HEK293 (cell line): Measurements from ENCODE around the gene IL1RN.

Experiments
- CTCF ChIA-PET: fragments of 350-600 bp; formaldehyde crosslinking; extraction: SDS; loops from one replicate; lab custom pipeline; 2021; ENCODE audit warnings: antibody characterized with exemption; lab: Yijun Ruan, JAX
- POLR2A ChIA-PET: fragments of 300-600 bp; formaldehyde crosslinking; extraction: SDS; loops from one replicate; lab custom pipeline; 2020; ENCODE audit warnings: antibody characterized with exemption, inconsistent platforms; lab: Yijun Ruan, JAX
- H3K27ac ChIP-seq: fragments of 200-500 bp; sonication (Bioruptor generic); 2 replicates; pipeline ENCODE4 v1.5.1; 2014; ENCODE audit warnings: low read depth, low read length, control low read depth, inconsistent platforms; ENCODE audit errors: extremely low read depth
- H3K36me3 ChIP-seq, 2 experiments: fragments of 200-500 bp in 1 of 2; sonication (Bioruptor generic) in 1 of 2; 1 replicate in 1 of 2; 2 replicates in 1 of 2; pipeline ENCODE4 v1.5.1; 2014 to 2017; ENCODE audit warnings: inconsistent platforms in 2 of 2, low read length in 2 of 2; ENCODE audit not compliant: control insufficient read depth in 2 of 2, insufficient read depth in 1 of 2
- H3K4me1 ChIP-seq: fragments of 200-500 bp; sonication (Bioruptor generic); 2 replicates; pipeline ENCODE4 v1.5.1; 2014; ENCODE audit warnings: mild to moderate bottlenecking, low read length, inconsistent platforms; ENCODE audit not compliant: control insufficient read depth, insufficient read depth
- H3K4me3 ChIP-seq: 2 replicates; pipeline ENCODE4 v1.5.1; 2011; ENCODE audit warnings: low read depth, mild to moderate bottlenecking, control low read depth, low read length, moderate library complexity
- H3K9me3 ChIP-seq: fragments of 200-500 bp; sonication (Bioruptor generic); 2 replicates; pipeline ENCODE4 v1.5.1; 2014; ENCODE audit warnings: low read depth, low read length, inconsistent platforms; ENCODE audit not compliant: control insufficient read depth, insufficient read depth
- REPIN1 ChIP-seq: fragments of 450-650 bp; formaldehyde crosslinking; IDR thresholded peaks from 2 replicates; pipeline ENCODE4 v1.5.1; 2017; ENCODE audit warnings: missing biosample characterization, missing genetic modification characterization, low read depth
- TRIM28 ChIP-seq: IDR thresholded peaks from 2 replicates; pipeline ENCODE4 v1.6.1; 2011; ENCODE audit warnings: low read length, control low read depth, borderline replicate concordance
- ZFHX2 ChIP-seq: fragments of 450-650 bp; formaldehyde crosslinking; conservative IDR thresholded peaks from 2 replicates; pipeline ENCODE4 v1.5.1; 2016; ENCODE audit warnings: missing biosample characterization, missing genetic modification characterization
- ZNF155 ChIP-seq: fragments of 450-650 bp; formaldehyde crosslinking; IDR thresholded peaks from 2 replicates; pipeline ENCODE4 v1.5.1; 2016; ENCODE audit warnings: missing biosample characterization, missing genetic modification characterization
- ZNF16 ChIP-seq: fragments of 450-650 bp; formaldehyde crosslinking; IDR thresholded peaks from 2 replicates; pipeline ENCODE4 v1.5.1; 2016; ENCODE audit warnings: low read depth, missing biosample characterization, missing genetic modification characterization
- ZNF175 ChIP-seq: fragments of 450-650 bp; formaldehyde crosslinking; IDR thresholded peaks from 2 replicates; pipeline ENCODE4 v1.5.1; 2016; ENCODE audit warnings: missing biosample characterization, missing genetic modification characterization
- ZNF324 ChIP-seq: fragments of 450-650 bp; formaldehyde crosslinking; IDR thresholded peaks from 2 replicates; pipeline ENCODE4 v1.5.1; 2016; ENCODE audit warnings: missing biosample characterization, missing genetic modification characterization
- ZNF354C ChIP-seq: fragments of 450-650 bp; formaldehyde crosslinking; IDR thresholded peaks from 2 replicates; pipeline ENCODE4 v1.5.1; 2016; ENCODE audit warnings: missing biosample characterization, missing genetic modification characterization, low read depth, borderline replicate concordance
- ZNF366 ChIP-seq: fragments of 450-650 bp; formaldehyde crosslinking; conservative IDR thresholded peaks from 2 replicates; pipeline ENCODE4 v1.5.1; 2016; ENCODE audit warnings: missing biosample characterization, missing genetic modification characterization
- ZNF510 ChIP-seq: fragments of 450-650 bp; formaldehyde crosslinking; IDR thresholded peaks from 2 replicates; pipeline ENCODE4 v1.5.1; 2018; ENCODE audit warnings: mild to moderate bottlenecking, missing genetic modification characterization, missing biosample characterization; ENCODE audit not compliant: insufficient replicate concordance
- ZNF514 ChIP-seq: fragments of 450-650 bp; formaldehyde crosslinking; IDR thresholded peaks from 2 replicates; pipeline ENCODE4 v1.5.1; 2016; ENCODE audit warnings: missing biosample characterization, missing genetic modification characterization
- ZNF560 ChIP-seq: fragments of 450-650 bp; formaldehyde crosslinking; IDR thresholded peaks from 2 replicates; pipeline ENCODE4 v1.5.1; 2017; ENCODE audit warnings: missing biosample characterization, missing genetic modification characterization, borderline replicate concordance
- ZNF585B ChIP-seq: fragments of 450-650 bp; formaldehyde crosslinking; IDR thresholded peaks from 2 replicates; pipeline ENCODE4 v1.5.1; 2016; ENCODE audit warnings: missing biosample characterization, missing genetic modification characterization
- ZNF600 ChIP-seq: fragments of 450-650 bp; formaldehyde crosslinking; IDR thresholded peaks from 2 replicates; pipeline ENCODE4 v1.5.1; 2016; ENCODE audit warnings: missing biosample characterization, missing genetic modification characterization
- ZNF747 ChIP-seq: fragments of 450-650 bp; formaldehyde crosslinking; IDR thresholded peaks from 2 replicates; pipeline ENCODE4 v1.5.1; 2016; ENCODE audit warnings: missing biosample characterization, missing genetic modification characterization
- ZNF830 ChIP-seq: fragments of 450-650 bp; IDR thresholded peaks from 2 replicates; pipeline ENCODE4 v1.5.0; 2018; ENCODE audit warnings: missing biosample characterization, missing genetic modification characterization, low read depth, mild to moderate bottlenecking, moderate library complexity
- TF ChIP-seq, protein P1 (sequence below): fragments of 450-650 bp; formaldehyde crosslinking; IDR thresholded peaks from 2 replicates; pipeline ENCODE4 v1.5.1; 2016; ENCODE audit warnings: missing biosample characterization, missing genetic modification characterization
- TF ChIP-seq, protein P2 (sequence below): fragments of 450-650 bp; formaldehyde crosslinking; IDR thresholded peaks from 2 replicates; pipeline ENCODE4 v1.5.1; 2016; ENCODE audit warnings: missing biosample characterization, missing genetic modification characterization
- TF ChIP-seq, protein P3 (sequence below): IDR thresholded peaks from 2 replicates; pipeline ENCODE4 v1.6.1; 2011; ENCODE audit warnings: mild to moderate bottlenecking, low read depth, low read length, borderline replicate concordance
- TF ChIP-seq, protein P4 (sequence below): fragments of 450-650 bp; formaldehyde crosslinking; IDR thresholded peaks from 2 replicates; pipeline ENCODE4 v1.5.1; 2016; ENCODE audit warnings: missing biosample characterization, missing genetic modification characterization
- TF ChIP-seq, protein P5 (sequence below): fragments of 450-650 bp; formaldehyde crosslinking; IDR thresholded peaks from 2 replicates; pipeline ENCODE4 v1.5.1; 2016; ENCODE audit warnings: missing biosample characterization, missing genetic modification characterization, borderline replicate concordance
- TF ChIP-seq, protein P6 (sequence below): sonication (generic); formaldehyde crosslinking; IDR thresholded peaks from 2 replicates; pipeline ENCODE4 v1.8.1; 2022; ENCODE audit warnings: mild to moderate bottlenecking, moderate library complexity, missing genetic modification reagents

IL1RN gene

DNA sequence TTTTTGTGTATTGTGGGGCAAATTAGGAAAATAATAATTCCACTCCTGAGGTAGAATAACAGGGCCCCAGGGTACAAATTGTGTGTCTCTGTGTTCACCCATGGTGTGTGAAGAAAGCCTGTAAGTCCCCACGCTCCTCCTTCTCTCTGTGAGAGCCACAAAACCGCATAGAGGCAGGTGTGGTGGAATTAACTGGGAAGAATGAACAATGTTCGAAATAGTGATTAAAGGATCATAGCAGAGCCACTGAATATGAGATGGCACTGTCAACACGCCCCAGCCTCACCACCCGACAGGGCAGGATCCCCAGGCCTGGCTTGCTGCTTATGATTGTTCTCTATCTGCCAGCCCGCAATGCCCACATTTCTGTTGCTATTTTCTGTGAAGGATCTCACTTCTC lies 14.1 kb downstream of the IL1RN start (continued):
- TF ChIP-seq, protein P1, sequence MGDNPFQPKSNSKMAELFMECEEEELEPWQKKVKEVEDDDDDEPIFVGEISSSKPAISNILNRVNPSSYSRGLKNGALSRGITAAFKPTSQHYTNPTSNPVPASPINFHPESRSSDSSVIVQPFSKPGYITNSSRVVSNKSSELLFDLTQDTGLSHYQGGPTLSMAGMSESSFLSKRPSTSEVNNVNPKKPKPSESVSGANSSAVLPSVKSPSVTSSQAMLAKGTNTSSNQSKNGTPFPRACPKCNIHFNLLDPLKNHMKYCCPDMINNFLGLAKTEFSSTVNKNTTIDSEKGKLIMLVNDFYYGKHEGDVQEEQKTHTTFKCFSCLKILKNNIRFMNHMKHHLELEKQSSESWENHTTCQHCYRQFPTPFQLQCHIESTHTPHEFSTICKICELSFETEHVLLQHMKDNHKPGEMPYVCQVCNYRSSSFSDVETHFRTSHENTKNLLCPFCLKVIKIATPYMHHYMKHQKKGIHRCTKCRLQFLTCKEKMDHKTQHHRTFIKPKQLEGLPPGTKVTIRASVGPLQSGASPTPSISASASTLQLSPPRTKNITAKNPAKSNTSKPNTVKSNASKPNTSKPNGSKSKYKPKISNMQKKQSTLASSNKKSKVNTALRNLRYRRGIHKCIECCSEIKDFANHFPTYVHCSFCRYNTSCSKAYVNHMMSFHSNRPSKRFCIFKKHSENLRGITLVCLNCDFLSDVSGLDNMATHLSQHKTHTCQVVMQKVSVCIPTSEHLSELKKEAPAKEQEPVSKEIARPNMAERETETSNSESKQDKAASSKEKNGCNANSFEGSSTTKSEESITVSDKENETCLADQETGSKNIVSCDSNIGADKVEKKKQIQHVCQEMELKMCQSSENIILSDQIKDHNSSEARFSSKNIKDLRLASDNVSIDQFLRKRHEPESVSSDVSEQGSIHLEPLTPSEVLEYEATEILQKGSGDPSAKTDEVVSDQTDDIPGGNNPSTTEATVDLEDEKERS, result no peak
- TF ChIP-seq ZNF600 (tag by site-specific recombination), result no peak
- TF ChIP-seq ZNF324 (tag by site-specific recombination), result no peak
- no peak for TF ChIP-seq ZNF354C (tag by site-specific recombination)
- TF ChIP-seq, protein P2, sequence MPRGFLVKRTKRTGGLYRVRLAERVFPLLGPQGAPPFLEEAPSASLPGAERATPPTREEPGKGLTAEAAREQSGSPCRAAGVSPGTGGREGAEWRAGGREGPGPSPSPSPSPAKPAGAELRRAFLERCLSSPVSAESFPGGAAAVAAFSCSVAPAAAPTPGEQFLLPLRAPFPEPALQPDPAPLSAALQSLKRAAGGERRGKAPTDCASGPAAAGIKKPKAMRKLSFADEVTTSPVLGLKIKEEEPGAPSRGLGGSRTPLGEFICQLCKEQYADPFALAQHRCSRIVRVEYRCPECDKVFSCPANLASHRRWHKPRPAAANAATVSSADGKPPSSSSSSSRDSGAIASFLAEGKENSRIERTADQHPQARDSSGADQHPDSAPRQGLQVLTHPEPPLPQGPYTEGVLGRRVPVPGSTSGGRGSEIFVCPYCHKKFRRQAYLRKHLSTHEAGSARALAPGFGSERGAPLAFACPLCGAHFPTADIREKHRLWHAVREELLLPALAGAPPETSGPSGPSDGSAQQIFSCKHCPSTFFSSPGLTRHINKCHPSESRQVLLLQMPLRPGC, result no peak
- no peak for TF ChIP-seq ZNF585B
- no peak for TF ChIP-seq REPIN1 (tag by site-specific recombination)
- no peak for TF ChIP-seq TRIM28
- no peak for TF ChIP-seq ZNF155 (tag by site-specific recombination)
- TF ChIP-seq, all 188 proteins: peak for 0

DNA sequence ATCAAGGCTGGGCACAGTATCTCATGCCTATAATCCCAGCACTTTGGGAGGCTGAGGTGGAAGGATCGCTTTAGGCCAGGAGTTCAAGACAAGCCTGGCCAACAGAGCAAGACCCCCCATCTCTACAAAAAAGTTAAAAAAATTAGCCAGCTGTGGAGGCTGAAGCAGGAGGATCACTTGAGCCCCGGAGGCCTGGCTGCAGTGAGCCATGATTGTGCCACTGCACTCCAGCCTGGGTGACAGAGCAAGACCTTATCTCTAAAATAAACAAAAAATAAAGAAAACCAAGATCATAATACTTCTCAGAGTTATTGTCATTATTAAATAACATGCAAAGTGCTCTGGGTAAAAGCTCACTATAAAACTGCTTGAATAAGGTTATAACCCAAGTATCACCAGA lies 14.9 kb downstream of the IL1RN start:
- ChIA-PET CTCF (interaction anchor here (1.0 to 9.6 kb wide), 4 partner anchors 23 to 248 kb away, joined by 4 to 177 read pairs (median 6); no protein-coding TSS in a partner anchor), POLR2A (no interaction called here)
- Histone ChIP-seq H3K36me3 (no peaks in the 10 kb centered on the region), H3K4me1 (no peaks in the 10 kb centered on the region), H3K9me3 (no peaks in the 10 kb centered on the region), H3K4me3 (no peak overlapping the region), H3K27ac (no peak overlapping the region)
- TF ChIP-seq ZNF175 (tag by site-specific recombination), result no peak
- TF ChIP-seq ZNF16 (tag by site-specific recombination), result no peak
- no peak for TF ChIP-seq ZFHX2
- TF ChIP-seq ZNF510, result no peak
- TF ChIP-seq, protein P3, sequence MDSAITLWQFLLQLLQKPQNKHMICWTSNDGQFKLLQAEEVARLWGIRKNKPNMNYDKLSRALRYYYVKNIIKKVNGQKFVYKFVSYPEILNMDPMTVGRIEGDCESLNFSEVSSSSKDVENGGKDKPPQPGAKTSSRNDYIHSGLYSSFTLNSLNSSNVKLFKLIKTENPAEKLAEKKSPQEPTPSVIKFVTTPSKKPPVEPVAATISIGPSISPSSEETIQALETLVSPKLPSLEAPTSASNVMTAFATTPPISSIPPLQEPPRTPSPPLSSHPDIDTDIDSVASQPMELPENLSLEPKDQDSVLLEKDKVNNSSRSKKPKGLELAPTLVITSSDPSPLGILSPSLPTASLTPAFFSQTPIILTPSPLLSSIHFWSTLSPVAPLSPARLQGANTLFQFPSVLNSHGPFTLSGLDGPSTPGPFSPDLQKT, result no peak
- TF ChIP-seq, protein P4, sequence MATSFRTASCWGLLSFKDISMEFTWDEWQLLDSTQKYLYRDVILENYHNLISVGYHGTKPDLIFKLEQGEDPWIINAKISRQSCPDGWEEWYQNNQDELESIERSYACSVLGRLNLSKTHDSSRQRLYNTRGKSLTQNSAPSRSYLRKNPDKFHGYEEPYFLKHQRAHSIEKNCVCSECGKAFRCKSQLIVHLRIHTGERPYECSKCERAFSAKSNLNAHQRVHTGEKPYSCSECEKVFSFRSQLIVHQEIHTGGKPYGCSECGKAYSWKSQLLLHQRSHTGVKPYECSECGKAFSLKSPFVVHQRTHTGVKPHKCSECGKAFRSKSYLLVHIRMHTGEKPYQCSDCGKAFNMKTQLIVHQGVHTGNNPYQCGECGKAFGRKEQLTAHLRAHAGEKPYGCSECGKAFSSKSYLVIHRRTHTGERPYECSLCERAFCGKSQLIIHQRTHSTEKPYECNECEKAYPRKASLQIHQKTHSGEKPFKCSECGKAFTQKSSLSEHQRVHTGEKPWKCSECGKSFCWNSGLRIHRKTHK, result no peak
- TF ChIP-seq ZNF830 (tag by site-specific recombination), result no peak
- no peak for TF ChIP-seq ZNF366 (tag by site-specific recombination)
- TF ChIP-seq, protein P5, sequence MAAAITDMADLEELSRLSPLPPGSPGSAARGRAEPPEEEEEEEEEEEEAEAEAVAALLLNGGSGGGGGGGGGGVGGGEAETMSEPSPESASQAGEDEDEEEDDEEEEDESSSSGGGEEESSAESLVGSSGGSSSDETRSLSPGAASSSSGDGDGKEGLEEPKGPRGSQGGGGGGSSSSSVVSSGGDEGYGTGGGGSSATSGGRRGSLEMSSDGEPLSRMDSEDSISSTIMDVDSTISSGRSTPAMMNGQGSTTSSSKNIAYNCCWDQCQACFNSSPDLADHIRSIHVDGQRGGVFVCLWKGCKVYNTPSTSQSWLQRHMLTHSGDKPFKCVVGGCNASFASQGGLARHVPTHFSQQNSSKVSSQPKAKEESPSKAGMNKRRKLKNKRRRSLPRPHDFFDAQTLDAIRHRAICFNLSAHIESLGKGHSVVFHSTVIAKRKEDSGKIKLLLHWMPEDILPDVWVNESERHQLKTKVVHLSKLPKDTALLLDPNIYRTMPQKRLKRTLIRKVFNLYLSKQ (tag by site-specific recombination), result no peak
- no peak for TF ChIP-seq ZNF324 (tag by site-specific recombination)
- TF ChIP-seq ZNF514 (tag by site-specific recombination), result no peak
- no peak for TF ChIP-seq ZNF747 (tag by site-specific recombination)
- TF ChIP-seq, protein P6, sequence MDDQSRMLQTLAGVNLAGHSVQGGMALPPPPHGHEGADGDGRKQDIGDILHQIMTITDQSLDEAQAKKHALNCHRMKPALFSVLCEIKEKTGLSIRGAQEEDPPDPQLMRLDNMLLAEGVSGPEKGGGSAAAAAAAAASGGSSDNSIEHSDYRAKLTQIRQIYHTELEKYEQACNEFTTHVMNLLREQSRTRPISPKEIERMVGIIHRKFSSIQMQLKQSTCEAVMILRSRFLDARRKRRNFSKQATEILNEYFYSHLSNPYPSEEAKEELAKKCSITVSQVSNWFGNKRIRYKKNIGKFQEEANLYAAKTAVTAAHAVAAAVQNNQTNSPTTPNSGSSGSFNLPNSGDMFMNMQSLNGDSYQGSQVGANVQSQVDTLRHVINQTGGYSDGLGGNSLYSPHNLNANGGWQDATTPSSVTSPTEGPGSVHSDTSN (CRISPR knock-in tag), result no peak
- no peak for TF ChIP-seq ZNF560 (tag by site-specific recombination)
